Sigmoid colon (tissue), 4 donors: ENCODE data around the gene STK39.

ENCODE experiments used
- POLR2A ChIP-seq, 2 donors: fragments of 450-650 bp; IDR thresholded peaks; one replicate each; pipeline ENCODE4 v1.6.1; 2016; ENCODE audit warnings: antibody characterized with exemption in 2 of 2, mild to moderate bottlenecking in 2 of 2, moderate library complexity in 2 of 2
- POLR2AphosphoS5 ChIP-seq, 4 donors: sonication (generic); formaldehyde crosslinking; IDR thresholded peaks; one replicate each; pipeline ENCODE4 v1.6.1; 2017; ENCODE audit warnings: antibody characterized with exemption in 4 of 4
- TF ChIP-seq, protein P1 (sequence below), 4 experiments: fragments of 450-650 bp in 3 of 4; fragments of 200-600 bp in 1 of 4; IDR thresholded peaks; one replicate each; pipeline ENCODE4 v1.5.1; 2016 to 2019; ENCODE audit warnings: antibody characterized with exemption in 4 of 4, mild to moderate bottlenecking in 3 of 4, moderate library complexity in 2 of 4

DNA sequence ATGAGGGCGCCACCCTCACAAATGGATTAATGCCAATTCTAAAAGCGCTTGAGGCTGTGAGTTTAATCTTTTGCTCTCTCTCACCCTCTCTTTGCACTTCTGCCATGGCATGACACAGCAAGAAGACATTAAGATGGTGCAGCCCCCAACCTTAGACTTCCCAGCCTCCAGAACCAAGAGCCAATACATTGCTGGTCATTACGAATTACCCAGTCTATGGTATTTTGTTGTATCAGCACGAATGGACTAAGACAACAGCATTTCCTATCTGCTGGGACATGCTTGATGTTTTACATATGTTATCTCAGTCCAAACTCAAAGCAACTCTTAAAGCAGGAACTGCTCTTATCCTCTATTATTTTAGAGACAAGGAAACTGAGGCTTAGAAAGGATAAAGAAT lies 222.9 kb downstream of the STK39 start:
- TF ChIP-seq, protein P1, sequence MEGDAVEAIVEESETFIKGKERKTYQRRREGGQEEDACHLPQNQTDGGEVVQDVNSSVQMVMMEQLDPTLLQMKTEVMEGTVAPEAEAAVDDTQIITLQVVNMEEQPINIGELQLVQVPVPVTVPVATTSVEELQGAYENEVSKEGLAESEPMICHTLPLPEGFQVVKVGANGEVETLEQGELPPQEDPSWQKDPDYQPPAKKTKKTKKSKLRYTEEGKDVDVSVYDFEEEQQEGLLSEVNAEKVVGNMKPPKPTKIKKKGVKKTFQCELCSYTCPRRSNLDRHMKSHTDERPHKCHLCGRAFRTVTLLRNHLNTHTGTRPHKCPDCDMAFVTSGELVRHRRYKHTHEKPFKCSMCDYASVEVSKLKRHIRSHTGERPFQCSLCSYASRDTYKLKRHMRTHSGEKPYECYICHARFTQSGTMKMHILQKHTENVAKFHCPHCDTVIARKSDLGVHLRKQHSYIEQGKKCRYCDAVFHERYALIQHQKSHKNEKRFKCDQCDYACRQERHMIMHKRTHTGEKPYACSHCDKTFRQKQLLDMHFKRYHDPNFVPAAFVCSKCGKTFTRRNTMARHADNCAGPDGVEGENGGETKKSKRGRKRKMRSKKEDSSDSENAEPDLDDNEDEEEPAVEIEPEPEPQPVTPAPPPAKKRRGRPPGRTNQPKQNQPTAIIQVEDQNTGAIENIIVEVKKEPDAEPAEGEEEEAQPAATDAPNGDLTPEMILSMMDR (IDR thresholded peaks at IDR 0.05) = no peak
- TF ChIP-seq POLR2A (IDR thresholded peaks at IDR 0.05) (no peak), POLR2AphosphoS5 (IDR thresholded peaks at IDR 0.05) (no peak)
